RPMI7951 (cell line): ENCODE data around the gene CENPO. TPM values are rescaled to one million over a fixed set of nuclear protein-coding genes. Genes with fewer than 3 reads are reported as not detected.

Experiments
- DNase-seq: peaks from one replicate; pipeline ENCODE4 v3.0.0-alpha.2; 2012; ENCODE audit warnings: low read depth
- total RNA-seq: library from RNA; depleted of rRNA; stranded (reverse); fragments of >200 nt; shearing (Covaris generic); gene quantifications from 2 replicates; pipeline ENCODE4 v1.2.3, GENCODE V29; 2014

CENPO gene
- total RNA-seq, 1 experiment from 2014 or later = 44.9 TPM

DNA sequence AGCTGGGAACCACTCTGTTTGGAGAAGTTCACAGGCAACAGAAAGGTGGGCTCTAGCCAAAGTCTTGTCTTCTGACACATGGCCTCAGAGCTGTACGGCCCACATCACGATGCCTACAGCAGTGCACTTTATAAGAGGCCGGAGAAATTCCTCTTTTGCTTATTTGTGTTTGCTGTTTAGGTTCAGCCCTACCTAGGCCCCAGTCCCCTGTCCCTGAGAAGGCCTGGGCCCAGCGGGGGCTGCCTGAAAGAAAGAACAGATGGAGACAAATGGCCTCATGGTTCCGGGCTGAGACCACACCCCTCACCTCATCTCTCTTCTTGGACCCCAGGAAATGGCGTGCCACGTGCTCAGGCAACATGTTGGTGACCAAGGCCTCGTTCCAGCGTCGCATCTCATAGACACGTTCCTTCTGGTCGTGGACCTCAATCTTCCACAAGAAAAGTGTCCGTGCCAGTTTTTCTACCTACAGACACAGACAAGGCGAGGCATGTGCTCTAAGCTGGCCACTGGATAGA, 30.9 kb downstream of the CENPO start:
- no peak for DNase-seq

- DNase-seq = peak; percentile 19
Observed at GRCh38 chr2:24824966-24825882, 32.0 kb downstream of the CENPO start.

DNA sequence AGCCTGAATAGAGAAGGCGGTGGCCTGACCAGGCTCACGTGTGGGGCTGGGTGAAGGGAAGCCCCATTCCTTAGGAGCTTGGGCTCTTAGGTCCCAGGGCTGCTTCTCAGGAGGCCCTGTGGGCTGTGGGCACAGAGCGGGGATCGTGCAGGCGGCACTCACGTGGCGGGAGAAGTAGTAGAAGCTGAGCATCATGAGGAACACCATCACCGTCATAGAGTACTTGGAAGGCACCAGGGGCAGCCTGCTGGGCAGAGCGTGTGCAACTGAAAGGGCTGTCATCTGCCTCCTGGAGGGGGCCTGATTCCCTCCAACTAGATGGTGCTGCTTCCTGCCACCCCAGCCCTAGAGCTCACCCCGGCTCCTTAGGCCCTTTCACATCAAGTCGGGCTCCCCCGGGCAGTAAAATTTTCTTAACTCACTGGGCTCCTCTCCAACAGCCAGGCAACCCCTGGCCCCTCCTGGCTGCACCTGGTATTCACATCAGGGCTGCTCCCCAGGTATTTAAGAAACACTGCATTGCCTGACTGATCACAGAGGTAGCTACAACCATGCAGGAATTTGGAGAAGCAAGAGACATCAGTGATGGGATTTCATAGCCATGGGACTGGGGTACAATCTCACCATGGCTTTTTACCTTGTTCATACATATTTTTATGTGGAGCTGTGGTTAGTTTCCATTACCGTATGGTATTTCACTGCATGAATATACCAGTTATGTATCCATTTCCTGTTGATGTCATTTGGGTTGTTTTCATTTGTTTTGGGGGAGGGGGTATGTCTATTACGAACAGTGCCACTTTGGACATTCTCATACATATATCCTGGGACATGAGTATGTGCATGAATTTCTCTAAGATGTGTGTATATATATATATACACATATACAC, 32.9 kb downstream of the CENPO start:
- no peak for DNase-seq

DNA sequence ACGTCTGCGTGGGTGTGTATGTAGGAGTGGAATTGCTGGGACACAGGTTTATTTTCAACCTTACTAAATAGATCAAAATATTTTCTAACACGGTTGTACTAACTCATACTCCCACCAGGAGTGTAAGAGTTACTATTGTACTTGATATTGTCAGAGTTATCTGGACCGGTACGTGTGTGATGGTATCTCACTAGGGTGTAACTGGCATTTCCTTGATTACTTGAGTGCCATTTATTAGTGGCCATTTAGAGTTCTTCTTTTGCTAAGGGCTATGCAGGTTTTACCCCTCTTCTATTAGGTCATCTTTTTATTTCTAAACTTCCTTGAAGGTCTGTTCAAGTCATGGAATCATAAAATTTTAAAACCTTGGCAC, 33.5 kb downstream of the CENPO start:
- no peak for DNase-seq

GRCh38 chr2:24827321-24828237, 34.4 kb downstream of the CENPO start:
- peak; percentile 78 for DNase-seq

- no peak for DNase-seq
Observed at GRCh38 chr2:24828238-24828996, 35.2 kb downstream of the CENPO start.

DNA sequence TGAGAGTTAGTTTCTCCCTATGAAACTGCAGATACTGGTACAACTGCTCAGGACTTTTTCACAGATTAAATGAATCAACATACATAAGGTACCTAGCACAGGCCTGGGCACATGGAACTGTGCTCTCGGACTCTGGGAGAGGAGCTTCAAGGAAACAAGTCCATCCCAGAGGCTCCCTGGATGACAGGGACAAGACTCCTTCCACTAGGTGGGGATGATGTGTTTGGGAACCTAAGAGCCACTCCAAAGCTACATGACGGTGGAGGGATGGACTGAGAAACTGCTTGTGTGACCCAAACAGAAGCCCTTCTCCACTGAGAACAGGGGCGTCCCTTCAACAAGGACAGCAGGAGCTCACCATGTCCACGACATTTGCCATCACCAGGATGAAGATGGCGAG, 37.1 kb downstream of the CENPO start:
- peak; percentile 49 for DNase-seq

DNA sequence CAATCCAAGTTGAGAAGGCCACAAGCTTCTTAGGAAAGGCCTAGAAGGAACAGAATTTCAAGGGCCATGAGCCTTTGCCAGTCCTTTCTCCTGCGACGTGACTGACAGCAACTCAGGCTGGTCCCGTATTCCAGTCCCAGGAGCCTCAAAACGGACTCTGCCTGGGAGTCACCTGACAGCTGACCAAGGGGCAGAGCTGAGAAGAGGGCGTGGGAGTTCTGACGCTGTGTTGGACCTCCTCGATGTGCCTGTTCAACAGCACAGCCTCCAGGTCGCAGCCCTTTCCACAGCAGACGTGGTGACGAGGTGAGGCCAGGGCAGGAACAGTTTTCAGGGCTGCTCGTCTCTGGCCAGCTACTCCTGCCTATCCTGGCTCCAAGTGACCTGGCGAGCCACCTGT, 37.6 kb downstream of the CENPO start:
- DNase-seq = no peak

GRCh38 chr2:24831221-24832072, 38.2 kb downstream of the CENPO start:
- no peak for DNase-seq

- DNase-seq = no peak
Observed at GRCh38 chr2:24832073-24832461, 38.8 kb downstream of the CENPO start.

DNA sequence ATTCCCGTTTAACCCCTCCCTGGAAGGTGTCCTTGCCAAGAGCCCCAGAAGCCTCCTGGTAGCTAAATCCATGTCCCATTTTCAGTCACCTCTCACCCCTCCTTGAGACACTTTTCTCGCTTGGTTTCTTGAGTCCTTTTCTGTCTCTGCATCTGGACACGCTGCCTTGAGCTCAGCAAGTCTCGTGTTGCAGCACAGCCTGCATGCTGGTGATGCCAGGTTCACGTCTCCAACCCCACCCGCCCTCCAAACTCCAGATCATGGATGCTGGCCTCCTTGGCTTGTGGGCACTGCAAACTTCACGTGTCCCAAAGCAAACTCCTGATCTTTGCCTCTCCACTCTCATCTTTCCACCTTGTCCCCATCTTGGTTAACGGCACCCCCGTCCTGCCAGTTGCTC, 39.3 kb downstream of the CENPO start:
- DNase-seq = no peak

- no peak for DNase-seq
Observed at GRCh38 chr2:24832931-24833701, 39.9 kb downstream of the CENPO start.

DNA sequence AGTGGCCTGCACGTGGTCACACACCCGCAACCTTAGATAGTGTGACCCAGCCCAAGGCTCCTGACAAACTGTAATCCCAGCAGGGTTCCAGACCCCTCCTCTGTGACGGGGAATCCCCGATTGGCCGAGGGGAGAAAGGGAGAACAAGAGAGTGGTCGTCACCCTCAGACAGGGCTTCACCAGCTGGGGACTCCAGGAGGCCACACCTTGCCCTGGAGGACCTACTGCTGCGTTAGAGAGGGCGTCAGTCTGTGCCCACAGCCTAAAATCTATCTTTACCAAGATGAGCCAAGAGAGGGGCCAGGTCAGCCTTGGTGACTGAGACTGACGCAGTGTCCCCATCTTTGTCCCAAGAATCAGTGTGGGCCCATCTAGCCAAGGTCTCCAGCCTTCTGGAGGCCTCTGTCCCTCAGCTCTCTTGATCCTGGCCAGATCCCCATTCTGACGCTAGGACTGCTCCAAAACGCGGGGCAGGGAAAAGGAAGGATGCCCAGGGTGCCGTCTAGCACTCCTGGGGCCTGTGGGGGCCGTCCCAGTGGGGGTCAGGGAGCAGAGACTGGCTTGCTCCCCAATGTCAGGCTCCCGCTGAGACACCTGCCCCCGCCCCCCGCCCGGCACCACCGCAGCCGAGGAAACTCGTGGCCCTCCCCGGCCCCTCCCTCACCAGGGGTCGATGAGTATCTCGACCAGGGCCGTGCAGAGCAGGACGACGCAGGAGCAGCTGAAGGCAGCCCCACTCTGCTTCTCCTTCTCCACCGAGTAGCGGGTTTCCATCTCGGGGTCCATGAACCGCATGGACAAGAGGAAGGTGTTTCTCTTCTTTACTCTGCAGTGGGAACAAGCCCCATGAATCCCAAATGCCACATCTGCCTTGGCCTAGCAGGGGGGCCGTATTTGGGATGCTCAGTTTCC, 40.9 kb downstream of the CENPO start:
- DNase-seq = no peak

DNA sequence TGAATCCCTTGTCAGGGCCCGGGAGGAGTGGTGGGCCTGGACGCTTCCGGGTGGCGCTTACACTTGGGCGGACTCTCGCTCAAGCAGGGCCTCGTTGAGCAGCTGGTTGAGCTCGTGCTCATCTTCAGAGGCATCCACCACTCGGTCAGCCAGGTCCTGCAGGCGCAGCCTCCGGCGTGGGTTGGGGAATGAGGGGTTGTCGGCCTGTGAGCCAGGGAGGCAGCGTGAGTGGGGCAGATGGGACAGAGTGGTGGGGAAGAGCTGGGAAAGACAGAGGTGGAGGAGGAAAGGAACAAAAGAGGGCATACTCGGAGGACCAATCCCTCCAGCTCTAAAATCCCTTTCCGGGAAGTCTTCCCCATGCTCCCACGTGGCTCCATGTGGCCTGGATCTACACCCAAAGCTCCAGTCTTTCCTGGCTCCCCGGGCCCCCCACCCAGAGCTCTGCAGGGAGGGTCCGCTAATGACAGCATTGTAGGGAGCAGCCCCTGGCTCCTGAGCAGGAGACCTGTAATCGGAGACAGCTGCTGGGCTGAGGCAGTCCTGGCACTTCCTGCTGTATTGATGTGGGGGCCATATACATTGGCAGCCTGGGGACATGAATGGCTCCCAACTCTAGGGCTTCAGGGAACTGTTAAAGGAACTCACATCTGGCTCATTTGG, 41.6 kb downstream of the CENPO start:
- DNase-seq = peak; percentile 8

DNA sequence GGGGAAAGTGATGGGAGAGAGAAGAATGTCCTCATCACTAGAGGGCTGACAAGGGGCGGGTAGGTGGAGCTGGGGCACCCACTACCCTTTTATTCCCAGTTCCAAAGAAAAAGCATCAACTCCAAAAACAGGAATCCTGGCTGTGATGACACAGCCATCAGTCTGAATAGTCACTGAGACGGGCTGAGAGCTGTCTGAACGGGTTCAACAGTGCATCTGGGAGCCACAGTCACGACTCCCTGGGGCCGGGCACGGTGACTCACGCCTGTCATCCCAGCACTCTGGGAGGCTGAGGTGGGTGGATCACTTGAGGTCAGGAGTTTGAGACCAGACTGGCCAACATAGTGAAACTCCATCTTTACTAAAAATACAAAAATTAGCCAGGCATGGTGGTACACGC, 42.2 kb downstream of the CENPO start:
- peak; percentile 78 for DNase-seq

DNA sequence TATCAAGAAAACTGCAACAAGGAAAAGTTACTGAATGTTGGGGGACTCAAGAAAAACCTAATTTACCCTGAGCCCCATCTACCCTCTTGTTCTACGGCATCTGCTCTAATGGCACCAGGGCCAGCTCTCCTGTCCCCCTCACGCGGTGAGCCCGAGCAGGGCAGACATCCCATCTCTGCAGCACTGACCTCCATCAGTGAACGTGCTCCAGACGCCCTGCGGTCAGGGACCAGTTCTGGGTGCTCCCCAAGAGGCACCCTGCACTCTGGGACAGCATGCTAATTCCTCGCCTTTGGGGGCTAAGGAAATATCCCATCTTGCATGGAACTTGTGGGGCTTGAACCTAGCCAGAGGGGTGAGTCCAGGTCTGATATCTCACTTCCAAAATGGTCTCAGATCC, 43.0 kb downstream of the CENPO start:
- DNase-seq = no peak

DNA sequence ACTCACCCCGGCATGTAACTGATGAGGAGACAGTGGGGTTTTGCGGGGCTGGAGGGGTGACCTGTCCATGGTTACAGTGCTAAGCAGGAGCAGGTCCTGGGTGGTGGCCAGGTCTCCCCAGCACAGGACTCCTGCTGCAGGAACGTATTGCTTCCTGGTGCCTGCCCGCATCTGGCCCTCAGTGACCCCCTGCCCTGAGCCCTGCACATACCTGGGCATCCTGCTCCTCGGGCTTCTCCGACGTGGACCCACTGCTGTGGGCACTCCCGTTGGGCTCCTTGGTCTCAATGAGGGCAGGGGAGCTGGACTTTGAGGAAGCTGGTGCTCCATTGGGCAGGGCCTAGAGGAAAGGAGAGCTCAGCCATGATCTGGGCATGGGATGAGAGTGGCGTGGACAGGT, 43.5 kb downstream of the CENPO start:
- no peak for DNase-seq
